Endothelial cell of umbilical vein (primary cell): ENCODE measurements around the gene TNFRSF21. TPM values are rescaled to one million over a fixed set of nuclear protein-coding genes. Genes with fewer than 3 reads are reported as not detected.

Source experiments
- BruUV-seq: library from RNA; stranded (reverse); fragments of 400-500 nt; replicated peaks from 2 replicates; lab custom pipeline; 2021; lab: Mats Ljungman, UMichigan
- CTCF ChIA-PET: fragments of 300-600, 350-600 bp; sonication (Branson Sonifier 250); formaldehyde crosslinking; loops from one replicate; lab custom pipeline; 2021; ENCODE audit warnings: antibody characterized with exemption, inconsistent platforms; lab: Charles Lee
- POLR2A ChIA-PET: fragments of 300-600, 350-600 bp; sonication (Branson Sonifier 250); formaldehyde crosslinking; loops from one replicate; lab custom pipeline; 2021; ENCODE audit warnings: antibody characterized with exemption, inconsistent platforms; lab: Charles Lee
- DNase-seq: peaks from one replicate; pipeline ENCODE4 v3.0.0-alpha.2; 2011; ENCODE audit warnings: low read depth, low spot score
- FAIRE-seq: peaks from 2 replicates; lab custom pipeline; 2011; peaks lifted over from hg19 to GRCh38; lab: Jason Lieb, UNC
- H2AFZ ChIP-seq: 2 replicates; pipeline ENCODE4 v1.6.0; 2012; ENCODE audit warnings: low read depth, low read length, control low read depth, inconsistent platforms
- H3K27ac ChIP-seq: 2 replicates; pipeline ENCODE4 v1.5.1; 2011; ENCODE audit warnings: low read depth, mild to moderate bottlenecking, control low read depth, low read length, moderate library complexity; ENCODE audit not compliant: insufficient read depth
- H3K27me3 ChIP-seq, 2 experiments: 2 replicates each; pipeline versions ENCODE4 v1.6.0 to v1.6.1; 2011; ENCODE audit warnings: low read length in 2 of 2, mixed read lengths in 1 of 2; ENCODE audit not compliant: control insufficient read depth in 2 of 2, insufficient read depth in 2 of 2
- H3K36me3 ChIP-seq, 2 experiments: 2 replicates in 1 of 2; 3 replicates in 1 of 2; pipeline ENCODE4 v1.5.1; 2011; ENCODE audit warnings: low read length in 2 of 2, mild to moderate bottlenecking in 1 of 2, moderate library complexity in 1 of 2; ENCODE audit not compliant: control insufficient read depth in 2 of 2, insufficient read depth in 2 of 2; ENCODE audit errors: extremely low read depth in 1 of 2
- H3K4me1 ChIP-seq: 3 replicates; pipeline ENCODE4 v1.5.1; 2011; ENCODE audit warnings: mild to moderate bottlenecking, low read length; ENCODE audit not compliant: control insufficient read depth, insufficient read depth; ENCODE audit errors: extremely low read depth
- H3K4me2 ChIP-seq: 2 replicates; pipeline ENCODE4 v1.6.1; 2011; ENCODE audit warnings: low read length, control low read depth, mixed read lengths; ENCODE audit not compliant: insufficient read depth
- H3K4me3 ChIP-seq, 3 experiments: fragments of 200-600 bp in 1 of 3; sonication (generic), shearing (Covaris generic) in 1 of 3; replicated peaks in 1 of 3; 2 replicates each; pipeline ENCODE4 v1.5.1; 2011 to 2016; ENCODE audit warnings: control low read depth in 3 of 3, low read length in 3 of 3, mild to moderate bottlenecking in 2 of 3, inconsistent platforms in 1 of 3, low read depth in 1 of 3, moderate library complexity in 1 of 3; ENCODE audit not compliant: insufficient read depth in 1 of 3
- H3K79me2 ChIP-seq: 2 replicates; pipeline ENCODE4 v1.6.0; 2012; ENCODE audit warnings: low read length, inconsistent platforms; ENCODE audit not compliant: control insufficient read depth, insufficient read depth
- H3K9ac ChIP-seq: replicated peaks from 2 replicates; pipeline ENCODE3; 2011; ENCODE audit warnings: low read length, control low read depth; ENCODE audit not compliant: insufficient read depth; ENCODE audit errors: extremely low read depth
- H3K9me1 ChIP-seq: replicated peaks from 3 replicates; pipeline ENCODE4 v1.6.0; 2011; ENCODE audit warnings: mild to moderate bottlenecking, low read length; ENCODE audit not compliant: control insufficient read depth, insufficient read depth; ENCODE audit errors: extremely low read depth
- H3K9me3 ChIP-seq: replicated peaks from 2 replicates; pipeline ENCODE4 v1.5.1; 2012; ENCODE audit warnings: low read length, inconsistent platforms; ENCODE audit not compliant: control insufficient read depth, insufficient read depth
- H4K20me1 ChIP-seq: replicated peaks from 2 replicates; pipeline ENCODE3; 2011; ENCODE audit warnings: mild to moderate bottlenecking, low read length; ENCODE audit not compliant: control insufficient read depth, insufficient read depth; ENCODE audit errors: extremely low read depth
- CTCF ChIP-seq, 2 donors: IDR thresholded peaks; 1 replicate in 1 of 2; 2 replicates in 1 of 2; pipeline ENCODE4 v1.5.1; 2011; ENCODE audit warnings: low read length in 2 of 2, mild to moderate bottlenecking in 2 of 2, moderate library complexity in 2 of 2, control low read depth in 1 of 2, inconsistent platforms in 1 of 2, low read depth in 1 of 2; ENCODE audit not compliant: insufficient read depth in 1 of 2; ENCODE audit errors: extremely low read depth in 1 of 2
- EZH2 ChIP-seq: IDR thresholded peaks from 2 replicates; pipeline ENCODE4 v1.6.1; 2012; ENCODE audit warnings: borderline replicate concordance, low read depth, mild to moderate bottlenecking, moderate library complexity, low read length, inconsistent platforms; ENCODE audit not compliant: severe bottlenecking
- FOS ChIP-seq: IDR thresholded peaks from 2 replicates; pipeline ENCODE4 v1.6.1; 2011; ENCODE audit warnings: mild to moderate bottlenecking, low read length, moderate library complexity, borderline replicate concordance; ENCODE audit not compliant: insufficient read depth
- GATA2 ChIP-seq: IDR thresholded peaks from 2 replicates; pipeline ENCODE4 v1.7.0; 2011; ENCODE audit warnings: low read depth, mild to moderate bottlenecking, moderate library complexity, mixed read lengths, low read length; ENCODE audit not compliant: insufficient read length, insufficient read depth
- JUN ChIP-seq: IDR thresholded peaks from 2 replicates; pipeline ENCODE4 v1.6.1; 2011; ENCODE audit warnings: borderline replicate concordance, low read depth; ENCODE audit not compliant: insufficient read length, insufficient read depth
- MAX ChIP-seq: IDR thresholded peaks from 2 replicates; pipeline ENCODE4 v1.6.1; 2011; ENCODE audit not compliant: insufficient read depth, insufficient read length
- MYC ChIP-seq: IDR thresholded peaks from one replicate; pipeline ENCODE4 v1.6.1; 2011; ENCODE audit warnings: mild to moderate bottlenecking, low read depth, low read length
- POLR2A ChIP-seq: IDR thresholded peaks from 2 replicates; pipeline ENCODE4 v1.6.1; 2012; ENCODE audit warnings: low read depth, mild to moderate bottlenecking, control low read depth, low read length
- POLR2AphosphoS5 ChIP-seq: IDR thresholded peaks from 2 replicates; pipeline ENCODE4 v1.6.1; 2012; ENCODE audit warnings: low read depth, mild to moderate bottlenecking, control low read depth, low read length, moderate library complexity; ENCODE audit not compliant: insufficient read depth
- dilution Hi-C: fragments of 300-500 bp; cut with MboI; formaldehyde crosslinking; loops from one replicate; pipeline ENCODE4 v1.15.0; 2019; ENCODE audit warnings: low sequenced_read_pairs; ENCODE audit not compliant: extremely low pct_ligation_motif_present
- intact Hi-C: fragments of 100-400 bp; cut with micrococcal nuclease; formaldehyde crosslinking; loops from one replicate; pipeline ENCODE4 v1.10.0; 2022
- polyA plus RNA-seq, 4 experiments: library from polyadenylated mRNA; depleted of rRNA in 3 of 4; stranded (reverse) in 3 of 4; unstranded in 1 of 4; fragments of >200 nt; gene quantifications; 2 replicates each; pipeline versions ENCODE4 v1.2.1 to v1.2.3, GENCODE V29; 2011 to 2012; ENCODE audit warnings: missing spikeins in 1 of 4
- total RNA-seq: library from RNA; stranded (reverse); gene quantifications from 2 replicates; pipeline ENCODE4 v1.2.3, GENCODE V29; 2021

Gene TNFRSF21
- total and polyA plus RNA-seq, 2 donors (not counting 3 experiments of a cell fraction or from before 2014, with no cell fraction given): 26.0 to 40.6 TPM

GRCh38 chr6:47209632-47210031, 100.1 kb downstream of the TNFRSF21 start:
- dilution Hi-C loops: no loop called here
- H2AFZ ChIP-seq: no peak overlapping the region

More at GRCh38 chr6:47209632-47210031, 100.1 kb downstream of the TNFRSF21 start:
- Histone ChIP-seq H3K27me3 (no peaks in the 10 kb centered on the region), H3K9ac (no peak overlapping the region), H3K4me1 (no peaks in the 10 kb centered on the region), H3K79me2 (no peaks in the 10 kb centered on the region), H4K20me1 (no peaks in the 10 kb centered on the region), H3K27ac (no peak overlapping the region), H3K4me3 (no peak overlapping the region), H3K4me2 (no peak overlapping the region), H3K9me3 (no peaks in the 10 kb centered on the region), H3K9me1 (no peaks in the 10 kb centered on the region), H3K36me3 (no peaks in the 10 kb centered on the region)
- FAIRE-seq (no peak), DNase-seq (no peak)
- TF ChIP-seq GATA2 (no peak), CTCF (IDR thresholded peaks at IDR 0.05; ENCODE audit: extremely low read depth in 1 of 2, insufficient read depth in 1 of 2, low read depth in 1 of 2, low read length in 2 of 2) (no peak), FOS (no peak), POLR2A (no peak), JUN (no peak), MYC (no peak), POLR2AphosphoS5 (no peak), EZH2 (no peak), MAX (no peak)
- no TSS peak for BruUV-seq
- intact Hi-C loops: no loop called here
- ChIA-PET POLR2A (no interaction called here), CTCF (no interaction called here)
